ENCODE data around the gene VWA5B1. TPM values are rescaled to one million over a fixed set of nuclear protein-coding genes. Genes with fewer than 3 reads are reported as not detected.

Gene VWA5B1
- polyA plus RNA-seq, 1 donor (not counting 4 experiments of a cell fraction or from before 2014, with no cell fraction given) = not detected

DNA sequence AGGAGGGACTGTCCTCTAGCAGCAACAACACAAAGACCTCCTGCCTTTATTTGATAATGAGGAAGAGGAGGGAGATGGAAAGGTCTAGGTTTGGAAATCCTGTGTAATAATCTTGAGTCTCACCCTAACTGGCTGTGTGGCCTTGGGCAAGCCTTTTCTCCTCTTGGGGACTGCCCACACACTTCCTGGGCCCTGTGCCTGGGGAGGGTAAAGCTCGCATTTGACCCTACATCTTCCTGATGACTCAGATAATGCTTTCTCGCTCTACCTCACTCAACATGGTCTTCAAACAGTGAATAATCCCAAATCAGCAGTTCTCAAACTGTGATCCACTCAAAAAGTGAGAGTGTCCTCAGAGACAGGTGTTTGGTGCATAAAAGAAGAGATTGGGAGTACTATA lies 81.2 kb downstream of the VWA5B1 start:
- Histone ChIP-seq H4K20me1 (ENCODE audit: control insufficient read depth, extremely low read depth, insufficient read depth, low read length) (no peaks in the 10 kb centered on the region), H3K9me3 (ENCODE audit: control insufficient read depth, low read depth, low read length) (no peaks in the 10 kb centered on the region), H3K27ac (ENCODE audit: control insufficient read depth, insufficient read depth, low read length) (no peak overlapping the region), H3K36me3 (ENCODE audit: control insufficient read depth in 2 of 2, extremely low read depth in 1 of 2, insufficient read depth in 2 of 2, low read length in 2 of 2) (no peaks in the 10 kb centered on the region), H2AFZ (ENCODE audit: control insufficient read depth, low read length) (no peak overlapping the region), H3K4me3 (ENCODE audit: control insufficient read depth in 2 of 3, extremely low read depth in 1 of 3, insufficient read depth in 2 of 3, low read depth in 1 of 3, low read length in 3 of 3) (no peak overlapping the region), H3K4me2 (ENCODE audit: control insufficient read depth, extremely low read depth, insufficient read depth, low read depth, low read length) (no peak overlapping the region), H3K27me3 (ENCODE audit: control insufficient read depth, extremely low read depth, insufficient read depth, low read length) (peaks cover 23% of the 10 kb centered on the region), H3K79me2 (ENCODE audit: control insufficient read depth, insufficient read depth, low read length) (no peaks in the 10 kb centered on the region), H3K4me1 (ENCODE audit: control insufficient read depth, extremely low read depth, insufficient read depth, low read length) (peaks cover 18% of the 10 kb centered on the region), H3K9me1 (ENCODE audit: control insufficient read depth, extremely low read depth, insufficient read depth, low read length) (no peaks in the 10 kb centered on the region), H3K9ac (ENCODE audit: control insufficient read depth, extremely low read depth, insufficient read depth, low read length) (no peak overlapping the region)
- TF ChIP-seq EZH2 (IDR thresholded peaks at IDR 0.05; ENCODE audit: low read length) = no peak
- TF ChIP-seq, protein P1, sequence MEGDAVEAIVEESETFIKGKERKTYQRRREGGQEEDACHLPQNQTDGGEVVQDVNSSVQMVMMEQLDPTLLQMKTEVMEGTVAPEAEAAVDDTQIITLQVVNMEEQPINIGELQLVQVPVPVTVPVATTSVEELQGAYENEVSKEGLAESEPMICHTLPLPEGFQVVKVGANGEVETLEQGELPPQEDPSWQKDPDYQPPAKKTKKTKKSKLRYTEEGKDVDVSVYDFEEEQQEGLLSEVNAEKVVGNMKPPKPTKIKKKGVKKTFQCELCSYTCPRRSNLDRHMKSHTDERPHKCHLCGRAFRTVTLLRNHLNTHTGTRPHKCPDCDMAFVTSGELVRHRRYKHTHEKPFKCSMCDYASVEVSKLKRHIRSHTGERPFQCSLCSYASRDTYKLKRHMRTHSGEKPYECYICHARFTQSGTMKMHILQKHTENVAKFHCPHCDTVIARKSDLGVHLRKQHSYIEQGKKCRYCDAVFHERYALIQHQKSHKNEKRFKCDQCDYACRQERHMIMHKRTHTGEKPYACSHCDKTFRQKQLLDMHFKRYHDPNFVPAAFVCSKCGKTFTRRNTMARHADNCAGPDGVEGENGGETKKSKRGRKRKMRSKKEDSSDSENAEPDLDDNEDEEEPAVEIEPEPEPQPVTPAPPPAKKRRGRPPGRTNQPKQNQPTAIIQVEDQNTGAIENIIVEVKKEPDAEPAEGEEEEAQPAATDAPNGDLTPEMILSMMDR (optimal IDR thresholded peaks at IDR 0.05 in 1 of 3, IDR thresholded peaks at IDR 0.05 in 1 of 3, conservative IDR thresholded peaks at IDR 0.05 in 1 of 3; ENCODE audit: extremely low read depth in 1 of 3, insufficient read depth in 2 of 3, low read length in 3 of 3) = no peak
- no peak for FAIRE-seq
- dilution Hi-C loops (cut with MboI; ENCODE audit: extremely low pct_ligation_motif_present, low sequenced_read_pairs) = no loop called here
- DNase-seq (ENCODE audit: low read depth, low spot score) = no peak

DNA sequence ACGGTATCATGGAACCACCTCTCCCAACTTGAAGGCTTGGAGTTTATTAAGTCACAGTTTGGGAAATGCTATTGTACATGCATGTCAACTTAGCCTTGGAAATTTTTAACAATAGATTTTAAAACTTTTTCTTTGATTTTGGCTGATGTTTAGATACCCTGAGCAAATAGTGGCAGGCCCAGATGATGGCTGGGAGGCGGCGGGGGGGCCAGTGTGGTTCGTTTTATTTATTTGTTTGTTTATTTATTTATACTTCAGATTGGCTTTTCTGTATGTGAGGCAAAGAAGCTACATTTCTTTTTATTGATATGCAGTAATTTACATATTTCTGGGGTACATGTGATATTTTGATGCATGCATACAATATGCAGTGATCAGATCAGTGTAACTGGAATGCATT lies 82.0 kb downstream of the VWA5B1 start:
- Histone ChIP-seq H3K9me3 (ENCODE audit: control insufficient read depth, low read depth, low read length) (no peaks in the 10 kb centered on the region), H3K27ac (ENCODE audit: control insufficient read depth, insufficient read depth, low read length) (no peak overlapping the region), H3K4me3 (ENCODE audit: control insufficient read depth in 2 of 3, extremely low read depth in 1 of 3, insufficient read depth in 2 of 3, low read depth in 1 of 3, low read length in 3 of 3) (no peak overlapping the region), H3K9ac (ENCODE audit: control insufficient read depth, extremely low read depth, insufficient read depth, low read length) (no peak overlapping the region), H3K27me3 (ENCODE audit: control insufficient read depth, extremely low read depth, insufficient read depth, low read length) (peaks cover 15% of the 10 kb centered on the region), H3K4me1 (ENCODE audit: control insufficient read depth, extremely low read depth, insufficient read depth, low read length) (peaks cover 16% of the 10 kb centered on the region), H3K36me3 (ENCODE audit: control insufficient read depth in 2 of 2, extremely low read depth in 1 of 2, insufficient read depth in 2 of 2, low read length in 2 of 2) (no peaks in the 10 kb centered on the region), H3K9me1 (ENCODE audit: control insufficient read depth, extremely low read depth, insufficient read depth, low read length) (no peaks in the 10 kb centered on the region), H4K20me1 (ENCODE audit: control insufficient read depth, extremely low read depth, insufficient read depth, low read length) (no peaks in the 10 kb centered on the region), H2AFZ (ENCODE audit: control insufficient read depth, low read length) (no peak overlapping the region), H3K79me2 (ENCODE audit: control insufficient read depth, insufficient read depth, low read length) (no peaks in the 10 kb centered on the region), H3K4me2 (ENCODE audit: control insufficient read depth, extremely low read depth, insufficient read depth, low read depth, low read length) (no peak overlapping the region)
- dilution Hi-C loops (cut with MboI; ENCODE audit: extremely low pct_ligation_motif_present, low sequenced_read_pairs) = no loop called here
- DNase-seq (ENCODE audit: low read depth, low spot score) = no peak
- no peak for FAIRE-seq
- TF ChIP-seq EZH2 (IDR thresholded peaks at IDR 0.05; ENCODE audit: low read length) = no peak
- TF ChIP-seq, protein P1 (optimal IDR thresholded peaks at IDR 0.05 in 1 of 3, IDR thresholded peaks at IDR 0.05 in 1 of 3, conservative IDR thresholded peaks at IDR 0.05 in 1 of 3; ENCODE audit: extremely low read depth in 1 of 3, insufficient read depth in 2 of 3, low read length in 3 of 3) = no peak

Measured in keratinocyte (primary cell).